Lung (tissue), 12 donors: Measurements from ENCODE around the gene NDUFV1. TPM values are rescaled to one million over a fixed set of nuclear protein-coding genes. Genes with fewer than 3 reads are reported as not detected.

Experiments
- ATAC-seq: fragments of 200-7000 bp; cut with Tn5 transposase; one replicate; pipeline ENCODE4 v1.9.1; 2020; ENCODE audit warnings: moderate number of reproducible peaks; ENCODE audit not compliant: insufficient read depth, low FRiP score
- DNase-seq, 3 donors: peaks; one replicate each; pipeline ENCODE4 v3.0.0-alpha.2; 2013 to 2017
- H3K27ac ChIP-seq, 2 donors: one replicate each; pipeline ENCODE4 v1.5.1; 2013; ENCODE audit warnings: mild to moderate bottlenecking in 2 of 2, moderate library complexity in 2 of 2, control low read depth in 1 of 2, inconsistent platforms in 1 of 2, low read depth in 1 of 2, low read length in 1 of 2
- H3K27me3 ChIP-seq, 3 donors: one replicate each; pipeline ENCODE4 v1.5.1; 2013; ENCODE audit warnings: low read length in 2 of 3; ENCODE audit not compliant: control insufficient read depth in 3 of 3, insufficient read depth in 3 of 3
- H3K36me3 ChIP-seq, 4 donors: one replicate each; pipeline ENCODE4 v1.5.1; 2013; ENCODE audit warnings: low read length in 4 of 4, mild to moderate bottlenecking in 1 of 4, moderate library complexity in 1 of 4; ENCODE audit not compliant: control insufficient read depth in 4 of 4, insufficient read depth in 4 of 4
- H3K4me1 ChIP-seq, 5 donors: one replicate each; pipeline ENCODE4 v1.5.1; 2013; ENCODE audit warnings: low read length in 5 of 5, mild to moderate bottlenecking in 2 of 5, moderate library complexity in 1 of 5; ENCODE audit not compliant: control insufficient read depth in 5 of 5, insufficient read depth in 5 of 5
- H3K4me3 ChIP-seq: one replicate; pipeline ENCODE4 v1.5.1; 2013; ENCODE audit warnings: mild to moderate bottlenecking, control low read depth, moderate library complexity
- H3K9ac ChIP-seq, 2 donors: one replicate each; pipeline ENCODE4 v1.5.1; 2013; ENCODE audit warnings: low read length in 2 of 2, control low read depth in 1 of 2; ENCODE audit not compliant: insufficient read depth in 1 of 2
- H3K9me3 ChIP-seq, 4 donors: one replicate each; pipeline ENCODE4 v1.5.1; 2013; ENCODE audit warnings: low read length in 3 of 4, mild to moderate bottlenecking in 1 of 4, moderate library complexity in 1 of 4; ENCODE audit not compliant: control insufficient read depth in 4 of 4, insufficient read depth in 3 of 4
- CTCF ChIP-seq: IDR thresholded peaks from 2 replicates; pipeline ENCODE4 v1.5.1; 2012; ENCODE audit warnings: mild to moderate bottlenecking; ENCODE audit errors: control extremely low read depth, extremely low read depth
- WGBS, 2 donors: extraction: QIAGEN DNeasy Blood & Tissue Kit; methylation state at CpG; one replicate each; pipeline ENCODE4 v1.1.7; 2013; 5-methylcytosine and 5-hydroxymethylcytosine counted together
- polyA plus RNA-seq, 2 donors: library from polyadenylated mRNA; stranded (reverse); fragments of 200-250 nt; gene quantifications; one replicate each; pipeline ENCODE4 v1.2.1, GENCODE V29; 2013
- total RNA-seq, 2 donors: library from RNA; depleted of rRNA in 1 of 2; stranded (reverse); fragments of >200 nt in 1 of 2; gene quantifications; one replicate each; pipeline ENCODE4 v1.2.1, GENCODE V29; 2014 to 2021
- donor health status: control.
- donor health status: control.
- donor health status: Bipolar disorder and iron deficiency.
- donor health status: healthy.
- donor health status: DM: yes; HTN: yes; CAD: no.

NDUFV1 gene
- total and polyA plus RNA-seq, 4 donors = 113 to 191 (median 140) TPM

GRCh38 chr11:67629386-67630227 is 22.9 kb downstream of the NDUFV1 start, which contains the start of gene NUDT8:
TSS of gene NUDT8 (minus strand) at chr11:67629937. CDS start at chr11:67629911, 26 bp downstream.
- TF ChIP-seq CTCF = peak; percentile 60
- Histone ChIP-seq H3K4me1 (peaks cover 0 to 8% (median 4%) of the 10 kb centered on the region in 5 donors), H3K4me3 (peak within 1 kb of the TSS; percentile 47), H3K9me3 (no peaks in the 10 kb centered on the region), H3K9ac (peak within 1 kb of the TSS; percentile 63 to 82), H3K27ac (peak within 1 kb of the TSS; percentile 88 to 94), H3K27me3 (no peaks in the 10 kb centered on the region), H3K36me3 (no peaks in the 10 kb centered on the region)
- DNase-seq (peak; percentile 71 to 81 (median 78)), ATAC-seq (peak; percentile 59)
- WGBS, 2 donors = 0 to 1% methylated on average over 70 to 102 of the region's 102 CpGs

- 1 to 2% methylated on average over 54 to 70 of the region's 70 CpGs for WGBS, 2 donors
- ATAC-seq (peak; percentile 91), DNase-seq (peak; percentile 98 to 100 (median 99))
- Histone ChIP-seq H3K4me3 (peak overlapping the region; percentile 45), H3K9me3 (no peaks in the 10 kb centered on the region), H3K27ac (peak overlapping the region; percentile 82 to 88), H3K36me3 (no peaks in the 10 kb centered on the region), H3K27me3 (no peaks in the 10 kb centered on the region), H3K9ac (peak overlapping the region; percentile 63 to 82), H3K4me1 (peaks cover 0 to 8% (median 4%) of the 10 kb centered on the region in 5 donors)
- peak; percentile 51 for TF ChIP-seq CTCF
Measured at GRCh38 chr11:67630228-67630942, 23.6 kb downstream of the NDUFV1 start.

- Histone ChIP-seq H3K4me1 (peaks cover 0 to 8% (median 4%) of the 10 kb centered on the region in 5 donors), H3K4me3 (no peak overlapping the region), H3K9me3 (no peaks in the 10 kb centered on the region), H3K27ac (peak overlapping the region; percentile 82 to 88), H3K36me3 (no peaks in the 10 kb centered on the region), H3K9ac (peak overlapping the region; percentile 63 to 82), H3K27me3 (no peaks in the 10 kb centered on the region)
- DNase-seq = no peak
- 64 to 67% methylated on average over 16 of the region's 16 CpGs for WGBS, 2 donors
- no peak for TF ChIP-seq CTCF
- no peak for ATAC-seq
Measured at GRCh38 chr11:67630943-67631331, 24.2 kb downstream of the NDUFV1 start.
